Activated CD4-positive, alpha-beta T cell treated with anti-CD3 and anti-CD28 coated beads, Interleukin-2, amount 50 U/mL, for 48 hours (primary cell): Measurements from ENCODE around the gene BRME1.

Experiments used
- DNase-seq, 2 experiments: peaks; one replicate each; pipeline ENCODE4 v3.0.0-alpha.2; 2020

BRME1 gene

GRCh38 chr19:13844130-13844631 is 61.7 kb downstream of the BRME1 start:
- no peak for DNase-seq

- DNase-seq = no peak
These were observed 62.6 kb downstream of the BRME1 start for GRCh38 chr19:13843104-13843921.

GRCh38 chr19:13842291-13843103 is 63.4 kb downstream of the BRME1 start:
- DNase-seq = peak; percentile 72 to 76

GRCh38 chr19:13841962-13842290 is 64.0 kb downstream of the BRME1 start:
- DNase-seq = no peak

GRCh38 chr19:13841086-13841961 is 64.6 kb downstream of the BRME1 start:
- peak; percentile 53 to 60 for DNase-seq

- DNase-seq = peak; percentile 63 to 65
These were observed 65.4 kb downstream of the BRME1 start for GRCh38 chr19:13840305-13841085.

GRCh38 chr19:13839938-13840304 is 66.0 kb downstream of the BRME1 start:
- DNase-seq = no peak

GRCh38 chr19:13839130-13839937 is 66.6 kb downstream of the BRME1 start:
- DNase-seq = peak; percentile 90 to 92

GRCh38 chr19:13838435-13839129 is 67.3 kb downstream of the BRME1 start:
- DNase-seq = no peak

- no peak for DNase-seq
These were observed 69.9 kb downstream of the BRME1 start for GRCh38 chr19:13835791-13836723.

- DNase-seq = no peak
These were observed 71.5 kb downstream of the BRME1 start for GRCh38 chr19:13834244-13835069.

- peak; percentile 97 for DNase-seq
These were observed 72.3 kb downstream of the BRME1 start for GRCh38 chr19:13833330-13834243.
